ENCODE data around the gene USP32. TPM values are rescaled to one million over a fixed set of nuclear protein-coding genes. Genes with fewer than 3 reads are reported as not detected.
"Not testable (repeated sequence)": the region's sequence is repeated elsewhere in the genome, so short reads cannot be mapped to it uniquely, and the experiment has no call there.

Gene USP32
- total RNA-seq, 5 donors from 2014 or later (not counting 1 experiment from before 2014, with no cell fraction given): 30.0 to 34.5 (median 31.4) TPM

DNA sequence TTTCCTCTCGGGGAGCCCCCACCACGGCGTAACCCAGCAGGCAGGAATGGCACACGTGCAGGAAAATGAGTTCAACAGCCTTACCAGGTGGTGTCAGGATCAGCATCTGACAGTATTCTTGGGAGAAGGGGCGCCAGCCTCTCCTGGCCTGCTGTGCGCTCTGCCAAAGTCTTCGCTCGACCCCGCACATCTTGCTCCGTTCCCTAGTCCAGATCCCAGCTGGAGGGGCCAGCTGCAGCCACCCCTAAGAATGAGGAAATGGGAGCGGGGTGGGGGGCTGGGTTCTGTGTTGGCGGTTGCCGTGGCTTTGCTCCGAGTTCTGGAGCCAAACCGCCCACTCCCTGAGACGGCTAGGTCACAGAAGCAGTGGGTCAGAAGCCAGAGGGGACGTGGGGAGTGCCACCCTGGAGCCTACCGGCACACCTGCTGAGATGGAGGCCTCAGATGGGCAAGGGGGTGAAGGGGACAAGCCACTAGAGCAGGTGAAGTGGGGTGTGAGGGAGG, 30.3 kb upstream of the USP32 start, which contains the start of gene CHCT1:
TSS of gene CHCT1 (plus strand) at position 328 of the 504 bp plus-strand sequence. CDS start at position 432, 104 bp downstream.
- ChIA-PET POLR2A (no interaction called here), CTCF (interaction anchor here in 1 of 2 donors (0.6 kb wide), 1 partner anchor 21 kb away, joined by 5 read pairs; no protein-coding TSS in a partner anchor)
- Mint-ChIP-seq H3K27me3 (no peaks in the 10 kb centered on the region), H3K27ac (peak within 1 kb of the TSS; percentile 52 to 66), H3K9me3 (no peaks in the 10 kb centered on the region), H3K4me3 (peak within 1 kb of the TSS; percentile 72 to 78 (median 75)), H3K4me1 (peaks cover 5 to 7% (median 7%) of the 10 kb centered on the region in 3 donors), H3K36me3 (no peaks in the 10 kb centered on the region)
- Histone ChIP-seq H3K4me3 (ENCODE audit: control insufficient read depth in 1 of 2, extremely low read depth in 1 of 2, low read length in 1 of 2) (peak within 1 kb of the TSS; percentile 55 to 65), H3K4me1 (ENCODE audit: control insufficient read depth in 1 of 2, extremely low read depth in 1 of 2, insufficient read depth in 2 of 2, low read length in 2 of 2) (peaks cover 3 to 14% of the 10 kb centered on the region in 2 experiments), H3K27ac (ENCODE audit: low read length) (no peak within 1 kb of the TSS), H3K9me3 (no peaks in the 10 kb centered on the region), H3K36me3 (ENCODE audit: control insufficient read depth in 2 of 2, extremely low read depth in 1 of 2, insufficient read depth in 1 of 2, low read length in 1 of 2) (no peaks in the 10 kb centered on the region), H3K27me3 (replicated peaks in 1 of 2; ENCODE audit: control insufficient read depth in 2 of 2, extremely low read depth in 1 of 2, insufficient read depth in 2 of 2, low read length in 1 of 2) (no peaks in the 10 kb centered on the region)
- 88% methylated on average over 16 of the region's 18 CpGs for WGBS (ENCODE audit: insufficient coverage)
- no peak for DNase-seq
- no peak for ATAC-seq (replicated peaks in 1 of 4)

DNA sequence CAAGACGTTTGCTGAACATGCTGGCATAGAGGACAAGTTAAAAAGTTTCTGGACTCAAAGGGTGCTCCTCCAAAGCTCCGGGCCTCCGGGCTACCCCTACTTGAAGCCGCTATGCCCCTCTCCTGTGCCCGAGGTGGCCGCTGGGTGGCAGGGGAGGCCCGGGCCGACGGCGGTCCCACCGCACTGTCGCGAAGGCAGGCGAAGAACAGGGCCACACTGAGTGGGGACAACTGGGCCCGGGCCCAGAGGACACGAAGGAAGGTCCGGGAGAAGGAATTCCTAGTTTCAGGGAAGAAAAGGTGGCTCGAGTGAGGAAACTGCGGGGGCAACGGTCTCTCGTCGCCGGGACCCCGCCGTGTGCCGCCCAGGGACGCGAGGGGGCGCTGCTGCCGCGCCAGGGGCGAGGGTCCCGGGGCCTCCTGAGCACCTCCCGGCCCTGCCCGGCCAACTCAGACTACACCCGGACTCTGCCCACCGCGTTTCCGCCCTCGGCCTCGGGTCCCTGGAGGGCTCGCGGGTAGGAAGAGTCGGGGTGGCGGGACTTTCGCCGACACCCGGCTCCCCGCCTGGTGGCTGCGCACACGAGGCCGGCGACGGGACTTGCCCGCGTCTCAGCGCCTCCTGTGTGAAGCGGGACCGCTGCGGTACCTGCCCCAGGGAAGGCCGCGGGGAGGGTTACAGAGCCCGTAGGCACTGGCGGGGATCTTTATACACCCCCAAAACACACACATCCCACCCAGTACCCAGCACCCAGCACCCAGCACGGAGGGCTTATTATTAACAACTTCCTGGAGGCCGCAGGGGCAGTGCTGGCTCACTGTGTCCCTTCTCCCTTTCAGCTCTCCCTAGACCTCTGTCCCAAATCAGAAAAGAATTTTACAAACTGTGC, 29.6 kb upstream of the USP32 start:
- peak overlapping the region; percentile 52 to 66 for H3K27ac Mint-ChIP-seq
- POLR2A ChIA-PET: interaction anchor here (0.6 kb wide), 3 partner anchors 25 to 718 kb away, joined by 3 read pairs; no protein-coding TSS in a partner anchor
- no peak overlapping the region for H3K27ac ChIP-seq (ENCODE audit: low read length)
- H3K36me3 Mint-ChIP-seq: no peaks in the 10 kb centered on the region
- CTCF ChIA-PET: interaction anchor here in 1 of 2 donors (0.6 kb wide), 1 partner anchor 22 kb away, joined by 5 read pairs; no protein-coding TSS in a partner anchor
- H3K9me3 ChIP-seq: no peaks in the 10 kb centered on the region
- DNase-seq (peak; percentile 42 to 78 (median 65)), ATAC-seq (replicated peaks in 1 of 4) (peak; percentile 93 to 97 (median 96))
- H3K27me3 Mint-ChIP-seq: no peaks in the 10 kb centered on the region
- H3K27me3 ChIP-seq (replicated peaks in 1 of 2; ENCODE audit: control insufficient read depth in 2 of 2, extremely low read depth in 1 of 2, insufficient read depth in 2 of 2, low read length in 1 of 2): no peaks in the 10 kb centered on the region
- WGBS (ENCODE audit: insufficient coverage): 2% methylated on average over 65 of the region's 66 CpGs
- H3K4me1 ChIP-seq (ENCODE audit: control insufficient read depth in 1 of 2, extremely low read depth in 1 of 2, insufficient read depth in 2 of 2, low read length in 2 of 2): peaks cover 3 to 14% of the 10 kb centered on the region in 2 experiments
- H3K4me3 ChIP-seq (ENCODE audit: control insufficient read depth in 1 of 2, extremely low read depth in 1 of 2, low read length in 1 of 2): peak overlapping the region; percentile 55 to 65
- peaks cover 5 to 7% (median 7%) of the 10 kb centered on the region in 3 donors for H3K4me1 Mint-ChIP-seq
- no peaks in the 10 kb centered on the region for H3K36me3 ChIP-seq (ENCODE audit: control insufficient read depth in 2 of 2, extremely low read depth in 1 of 2, insufficient read depth in 1 of 2, low read length in 1 of 2)
- H3K9me3 Mint-ChIP-seq: no peaks in the 10 kb centered on the region
- peak overlapping the region; percentile 72 to 78 (median 75) for H3K4me3 Mint-ChIP-seq

DNA sequence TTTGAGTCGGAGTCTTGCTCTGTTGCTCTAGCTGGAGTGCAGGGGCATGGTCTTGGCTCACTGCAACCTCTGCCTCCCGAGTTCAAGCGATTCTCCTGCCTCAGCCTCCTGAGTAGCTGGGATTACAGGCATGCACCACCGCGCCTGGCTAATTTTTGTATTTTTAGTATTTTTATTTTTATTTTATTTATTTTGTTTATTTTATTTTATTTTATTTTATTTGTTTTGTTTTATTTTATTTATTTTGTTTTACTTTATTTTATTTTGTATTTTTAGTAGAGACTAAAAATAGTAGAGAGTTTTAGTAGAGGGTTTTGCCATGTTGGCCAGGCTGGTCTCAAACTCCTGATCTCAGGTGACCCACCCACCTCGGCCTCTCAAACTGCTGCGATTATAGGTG, 27.9 kb upstream of the USP32 start:
- ATAC-seq (replicated peaks in 1 of 4); H3K9me3 ChIP-seq; H3K36me3 Mint-ChIP-seq; H3K4me3 ChIP-seq (ENCODE audit: control insufficient read depth in 1 of 2, extremely low read depth in 1 of 2, low read length in 1 of 2); DNase-seq; H3K27ac ChIP-seq (ENCODE audit: low read length); H3K9me3 Mint-ChIP-seq; H3K4me1 Mint-ChIP-seq; CTCF ChIA-PET; H3K27me3 ChIP-seq (replicated peaks in 1 of 2; ENCODE audit: control insufficient read depth in 2 of 2, extremely low read depth in 1 of 2, insufficient read depth in 2 of 2, low read length in 1 of 2); H3K27ac Mint-ChIP-seq; POLR2A ChIA-PET; H3K4me3 Mint-ChIP-seq; H3K36me3 ChIP-seq (ENCODE audit: control insufficient read depth in 2 of 2, extremely low read depth in 1 of 2, insufficient read depth in 1 of 2, low read length in 1 of 2); H3K27me3 Mint-ChIP-seq: not testable (repeated sequence)
- no CpG with 5 or more reads among the region's 7 CpGs for WGBS (ENCODE audit: insufficient coverage)
- H3K4me1 ChIP-seq (ENCODE audit: control insufficient read depth in 1 of 2, extremely low read depth in 1 of 2, insufficient read depth in 2 of 2, low read length in 2 of 2): peaks cover 3 to 14% of the 10 kb centered on the region in 2 experiments

DNA sequence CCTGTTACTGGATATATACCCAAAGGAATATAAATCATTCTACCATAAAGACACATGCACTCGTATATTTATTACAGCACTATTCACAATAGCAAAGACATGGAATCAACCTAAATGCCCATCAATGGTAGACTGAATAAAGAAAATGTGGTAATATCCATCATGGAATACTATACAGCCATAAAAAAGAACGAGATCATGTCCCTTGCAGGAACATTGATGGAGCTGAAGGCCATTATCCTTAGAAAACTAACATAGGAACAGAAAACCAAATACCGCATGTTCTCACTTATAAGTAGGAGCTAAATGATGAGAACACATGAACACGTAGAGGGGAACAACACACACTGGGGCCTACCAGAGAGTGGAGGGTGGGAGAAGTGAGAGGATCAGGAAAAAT, 27.1 kb upstream of the USP32 start:
- H3K4me1 ChIP-seq (ENCODE audit: control insufficient read depth in 1 of 2, extremely low read depth in 1 of 2, insufficient read depth in 2 of 2, low read length in 2 of 2): peaks cover 3 to 14% of the 10 kb centered on the region in 2 experiments
- H3K27ac ChIP-seq (ENCODE audit: low read length); H3K9me3 ChIP-seq; H3K4me1 Mint-ChIP-seq; H3K4me3 Mint-ChIP-seq; H3K4me3 ChIP-seq (ENCODE audit: control insufficient read depth in 1 of 2, extremely low read depth in 1 of 2, low read length in 1 of 2); H3K27me3 ChIP-seq (replicated peaks in 1 of 2; ENCODE audit: control insufficient read depth in 2 of 2, extremely low read depth in 1 of 2, insufficient read depth in 2 of 2, low read length in 1 of 2); H3K9me3 Mint-ChIP-seq; H3K36me3 Mint-ChIP-seq; ATAC-seq (replicated peaks in 1 of 4); H3K27me3 Mint-ChIP-seq; DNase-seq; H3K36me3 ChIP-seq (ENCODE audit: control insufficient read depth in 2 of 2, extremely low read depth in 1 of 2, insufficient read depth in 1 of 2, low read length in 1 of 2): not testable (repeated sequence)
- peak overlapping the region in 1 of 2 donors; percentile 52 for H3K27ac Mint-ChIP-seq
- POLR2A ChIA-PET: interaction anchor here in 1 of 2 donors (0.6 to 0.7 kb wide), 2 partner anchors 12 to 66 kb away, joined by 4 to 6 read pairs; no protein-coding TSS in a partner anchor
- CTCF ChIA-PET: interaction anchor here in 1 of 2 donors (0.8 kb wide), 1 partner anchor 219 kb away, joined by 3 read pairs; no protein-coding TSS in a partner anchor
- WGBS (ENCODE audit: insufficient coverage): no CpG with 5 or more reads among the region's 4 CpGs

DNA sequence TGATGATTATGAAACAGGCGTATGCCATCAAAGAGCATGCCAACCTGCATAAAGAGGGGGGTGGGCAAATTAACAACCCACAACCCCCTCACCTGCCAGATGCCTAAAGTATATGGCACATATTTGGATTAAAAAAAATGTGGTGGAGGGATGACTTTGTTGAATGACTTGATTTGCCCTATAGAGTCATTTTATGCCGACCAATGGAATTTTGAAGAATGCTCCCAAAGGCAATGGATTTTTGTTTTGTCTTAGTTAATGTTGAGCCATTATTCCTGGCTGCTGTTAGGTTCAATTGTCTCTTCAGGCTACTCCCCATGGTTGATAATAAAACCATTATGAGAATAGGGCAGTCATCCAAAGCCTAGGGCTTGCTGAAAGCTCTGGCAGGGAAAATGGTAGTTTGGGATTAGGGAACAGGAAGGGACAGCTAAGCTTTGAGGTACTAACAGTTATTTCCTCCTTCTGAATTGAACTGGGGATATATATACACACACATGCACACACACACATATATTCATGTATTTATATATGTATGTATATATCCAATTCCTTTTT, 24.5 kb upstream of the USP32 start:
- no peak overlapping the region for H3K27ac Mint-ChIP-seq
- ChIA-PET CTCF (no interaction called here), POLR2A (no interaction called here)
- H3K4me3 ChIP-seq (ENCODE audit: control insufficient read depth in 1 of 2, extremely low read depth in 1 of 2, low read length in 1 of 2): no peak overlapping the region
- no peak overlapping the region for H3K27ac ChIP-seq (ENCODE audit: low read length)
- no peak overlapping the region for H3K4me3 Mint-ChIP-seq
- no peaks in the 10 kb centered on the region for H3K27me3 ChIP-seq (replicated peaks in 1 of 2; ENCODE audit: control insufficient read depth in 2 of 2, extremely low read depth in 1 of 2, insufficient read depth in 2 of 2, low read length in 1 of 2)
- peaks cover 4 to 5% (median 4%) of the 10 kb centered on the region in 3 donors for H3K4me1 Mint-ChIP-seq
- peaks cover 0 to 5% of the 10 kb centered on the region in 2 donors for H3K27me3 Mint-ChIP-seq
- ATAC-seq (replicated peaks in 1 of 4): no peak
- no peaks in the 10 kb centered on the region for H3K36me3 ChIP-seq (ENCODE audit: control insufficient read depth in 2 of 2, extremely low read depth in 1 of 2, insufficient read depth in 1 of 2, low read length in 1 of 2)
- no peaks in the 10 kb centered on the region for H3K9me3 Mint-ChIP-seq
- WGBS (ENCODE audit: insufficient coverage): 100% methylated on average over 1 of the region's 2 CpGs
- DNase-seq: no peak
- H3K9me3 ChIP-seq: no peaks in the 10 kb centered on the region
- no peaks in the 10 kb centered on the region for H3K36me3 Mint-ChIP-seq
- H3K4me1 ChIP-seq (ENCODE audit: control insufficient read depth in 1 of 2, extremely low read depth in 1 of 2, insufficient read depth in 2 of 2, low read length in 2 of 2): peaks cover 3 to 4% of the 10 kb centered on the region in 2 experiments

DNA sequence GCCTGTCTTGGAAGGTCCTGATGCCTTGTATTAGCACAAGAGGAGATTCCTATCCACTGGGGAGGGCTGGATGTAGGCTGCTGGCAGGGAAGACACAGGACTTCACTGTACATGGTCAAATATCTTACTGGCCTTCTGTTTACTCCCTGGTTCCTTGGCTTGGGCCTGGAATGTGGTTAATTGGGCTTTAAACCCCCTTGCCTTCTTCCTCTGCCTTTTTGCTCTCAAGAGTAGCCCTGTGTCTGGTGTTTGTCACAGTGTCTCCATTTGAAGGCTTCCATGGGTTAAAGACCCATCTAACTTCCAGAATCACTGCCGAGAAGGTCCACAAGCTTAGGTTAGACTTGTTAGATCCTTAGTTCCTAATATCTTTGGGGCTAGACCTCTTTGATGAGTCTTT, 23.2 kb upstream of the USP32 start:
- no peak overlapping the region for H3K27ac ChIP-seq (ENCODE audit: low read length)
- 100% methylated on average over 1 of the region's 1 CpG for WGBS (ENCODE audit: insufficient coverage)
- H3K4me1 Mint-ChIP-seq: no peaks in the 10 kb centered on the region
- ChIA-PET POLR2A (no interaction called here), CTCF (no interaction called here)
- no peaks in the 10 kb centered on the region for H3K9me3 Mint-ChIP-seq
- H3K36me3 ChIP-seq (ENCODE audit: control insufficient read depth in 2 of 2, extremely low read depth in 1 of 2, insufficient read depth in 1 of 2, low read length in 1 of 2): no peaks in the 10 kb centered on the region
- no peaks in the 10 kb centered on the region for H3K9me3 ChIP-seq
- ATAC-seq (replicated peaks in 1 of 4): no peak
- H3K4me3 ChIP-seq (ENCODE audit: control insufficient read depth in 1 of 2, extremely low read depth in 1 of 2, low read length in 1 of 2): no peak overlapping the region
- no peak for DNase-seq
- H3K36me3 Mint-ChIP-seq: no peaks in the 10 kb centered on the region
- no peaks in the 10 kb centered on the region for H3K27me3 ChIP-seq (replicated peaks in 1 of 2; ENCODE audit: control insufficient read depth in 2 of 2, extremely low read depth in 1 of 2, insufficient read depth in 2 of 2, low read length in 1 of 2)
- no peaks in the 10 kb centered on the region for H3K4me1 ChIP-seq (ENCODE audit: control insufficient read depth in 1 of 2, extremely low read depth in 1 of 2, insufficient read depth in 2 of 2, low read length in 2 of 2)
- H3K27ac Mint-ChIP-seq: no peak overlapping the region
- no peak overlapping the region for H3K4me3 Mint-ChIP-seq
- peaks cover 0 to 5% of the 10 kb centered on the region in 2 donors for H3K27me3 Mint-ChIP-seq
